Renal cortical epithelial cell (primary cell): Measurements from ENCODE around the gene SLC7A10. TPM values are rescaled to one million over a fixed set of nuclear protein-coding genes. Genes with fewer than 3 reads are reported as not detected.
"Not testable (repeated sequence)": the region's sequence is repeated elsewhere in the genome, so short reads cannot be mapped to it uniquely, and the experiment has no call there.

ENCODE experiments used
- DNase-seq: peaks from one replicate; pipeline ENCODE4 v3.0.0-alpha.2; 2011; ENCODE audit warnings: low read depth
- total RNA-seq: library from RNA; depleted of rRNA; stranded (reverse); fragments of >200 nt; gene quantifications from 2 replicates; pipeline ENCODE4 v1.2.3, GENCODE V29; 2014

Gene SLC7A10
- total RNA-seq, 1 donor from 2014 or later = not detected

DNA sequence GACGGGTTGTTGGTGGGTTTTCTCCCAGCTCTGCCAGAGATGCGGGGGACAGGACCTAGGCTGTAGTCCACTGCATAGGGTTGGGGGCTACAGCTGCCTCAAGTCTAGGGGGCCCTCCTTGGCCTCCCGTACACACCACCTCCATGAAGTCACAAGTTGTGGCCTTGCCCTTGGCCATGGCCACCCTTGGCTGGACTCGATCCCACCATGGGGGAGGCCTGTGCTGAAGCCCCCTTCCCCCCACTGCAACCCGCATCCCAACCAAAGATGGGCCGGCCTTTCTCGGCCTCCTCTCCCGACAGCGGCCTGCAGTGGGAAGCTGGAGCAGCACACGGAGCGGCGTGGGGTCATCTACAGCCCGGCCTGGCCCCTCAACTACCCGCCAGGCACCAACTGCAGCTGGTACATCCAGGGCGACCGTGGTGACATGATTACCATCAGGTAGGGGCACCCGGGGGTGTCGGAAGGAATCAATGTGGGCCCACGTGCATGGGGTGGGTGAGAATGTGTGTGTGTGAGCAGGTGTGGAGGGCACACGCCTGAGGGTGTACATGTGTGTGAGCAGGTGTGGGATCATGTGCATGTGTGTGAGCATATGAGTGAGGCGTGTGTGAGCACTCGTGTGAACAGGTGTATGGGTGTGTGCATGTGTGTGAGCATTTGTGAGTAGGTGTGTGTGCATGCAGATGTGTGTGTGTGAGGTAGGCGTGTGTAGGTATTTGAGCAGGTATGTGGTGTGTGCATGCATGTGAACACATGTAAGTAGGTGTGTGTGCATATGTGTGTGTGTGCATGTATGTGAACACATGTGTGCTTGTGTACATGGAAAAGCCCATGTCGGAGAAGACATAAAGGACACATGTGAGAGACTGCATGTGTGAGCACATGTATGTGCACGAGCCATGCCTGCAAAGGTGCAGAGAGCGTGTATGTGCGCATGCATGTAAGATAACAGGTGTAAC is 22.8 kb downstream of the SLC7A10 start:
- DNase-seq = no peak

DNA sequence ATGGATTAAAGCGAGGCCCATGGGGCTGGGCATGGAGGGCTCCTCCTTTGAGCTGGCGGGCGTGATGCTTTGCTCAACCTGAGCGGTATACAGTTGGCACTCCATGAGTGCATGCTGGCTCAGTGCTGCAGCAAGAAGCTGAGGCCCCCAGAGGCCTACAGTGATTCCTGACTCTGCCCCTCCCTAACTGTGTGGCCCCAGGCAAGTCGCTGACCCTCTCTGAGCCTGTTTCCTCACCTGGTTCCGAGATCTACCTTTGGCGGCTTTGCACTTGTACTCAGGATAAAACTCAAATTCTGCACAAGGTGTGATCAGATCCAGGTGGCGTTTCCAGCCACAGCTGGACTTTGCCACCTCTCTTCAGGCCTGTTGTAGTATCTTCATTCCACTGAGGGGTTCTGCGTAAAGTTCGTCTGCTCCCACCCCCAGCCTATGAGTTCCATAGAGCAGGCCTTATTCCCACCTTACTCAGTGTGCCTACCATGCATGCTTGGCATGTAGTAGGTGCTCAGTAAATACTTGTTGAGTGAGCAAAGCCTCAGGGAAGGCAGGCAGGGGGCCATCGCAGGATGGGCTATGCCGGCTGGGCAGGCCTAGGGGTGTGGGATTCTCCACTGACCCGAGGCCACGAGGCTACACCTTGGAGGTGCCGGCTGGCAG is 23.6 kb downstream of the SLC7A10 start:
- no peak for DNase-seq

DNA sequence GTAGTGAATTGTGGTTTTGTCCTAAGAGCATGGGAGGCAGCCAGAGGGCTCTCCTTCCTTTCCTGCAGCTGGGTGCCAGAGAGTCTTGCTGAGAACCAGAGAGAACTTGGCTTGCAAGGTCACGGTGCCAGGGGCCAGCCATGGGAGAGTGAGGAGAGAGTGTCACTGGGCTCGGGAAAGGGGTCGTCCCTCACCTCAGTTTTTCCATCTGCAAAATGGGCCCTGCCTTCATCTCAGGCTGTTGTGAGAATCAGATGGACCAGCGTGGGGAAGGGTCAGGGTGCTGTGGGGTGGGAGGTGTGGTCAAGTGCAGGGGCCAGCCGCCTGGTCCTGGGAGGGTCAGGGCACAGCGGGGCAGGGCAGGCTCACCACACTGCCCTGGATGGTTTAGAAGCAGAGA is 24.2 kb downstream of the SLC7A10 start:
- no peak for DNase-seq

DNA sequence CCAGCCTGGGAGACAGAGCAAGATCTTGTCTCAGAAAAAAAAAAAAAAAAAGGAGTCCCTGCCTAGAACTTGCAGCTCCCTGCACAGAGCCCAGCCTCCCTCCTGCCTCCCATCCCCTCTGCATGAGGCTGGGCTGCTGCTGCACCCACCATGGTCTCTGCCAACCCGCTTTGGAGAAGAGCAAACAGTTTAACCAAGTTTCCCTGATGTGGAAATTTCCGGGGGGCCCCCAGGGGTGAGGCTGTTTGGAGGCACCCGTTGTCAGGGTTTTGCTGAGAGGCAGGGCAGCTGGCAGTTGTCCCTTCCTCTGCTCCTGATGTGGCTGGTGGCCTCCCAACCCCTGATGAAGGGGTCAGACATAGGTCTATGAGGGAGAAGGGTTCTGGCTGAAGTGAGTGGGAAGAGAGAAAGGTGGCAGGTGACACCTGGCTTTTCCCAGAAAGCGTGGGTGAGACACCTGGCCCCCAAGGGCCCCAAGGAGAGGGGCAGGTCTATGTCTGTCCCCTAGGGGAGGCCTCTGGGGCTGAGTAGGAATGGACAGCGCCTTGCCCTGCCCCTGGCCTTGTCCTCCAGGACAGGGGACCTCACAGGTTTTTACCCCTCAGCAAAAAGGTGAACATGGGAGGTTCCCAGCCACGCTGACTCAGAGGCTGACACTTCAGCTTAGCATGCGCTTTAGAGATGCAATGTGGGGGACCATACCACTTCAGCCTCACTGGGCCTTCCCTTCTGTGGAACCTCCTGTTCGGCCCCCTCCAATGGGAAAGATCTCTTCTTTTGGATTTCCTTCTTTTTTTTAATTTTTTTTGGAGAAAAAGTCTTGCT is 26.0 kb downstream of the SLC7A10 start:
- no peak for DNase-seq

DNA sequence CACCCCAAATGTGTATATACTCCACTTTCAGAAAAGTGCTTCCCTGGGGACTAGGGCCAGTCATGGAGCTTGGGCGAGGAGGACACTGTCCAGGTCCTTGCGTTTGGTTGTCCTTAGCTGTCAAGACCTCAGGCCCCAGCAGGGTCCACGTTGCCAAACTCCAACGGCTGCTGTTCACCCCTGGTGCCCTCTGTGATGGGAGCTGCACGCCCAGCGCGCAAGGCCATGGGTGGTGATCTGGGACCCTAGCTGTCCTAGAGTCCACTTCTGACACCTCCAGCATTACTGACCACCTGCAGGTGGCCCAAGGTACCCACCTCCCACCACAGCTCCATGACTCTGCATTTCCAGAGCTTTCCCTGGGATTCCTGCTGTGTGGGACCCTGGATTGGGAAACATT is 27.5 kb downstream of the SLC7A10 start:
- DNase-seq = no peak

DNA sequence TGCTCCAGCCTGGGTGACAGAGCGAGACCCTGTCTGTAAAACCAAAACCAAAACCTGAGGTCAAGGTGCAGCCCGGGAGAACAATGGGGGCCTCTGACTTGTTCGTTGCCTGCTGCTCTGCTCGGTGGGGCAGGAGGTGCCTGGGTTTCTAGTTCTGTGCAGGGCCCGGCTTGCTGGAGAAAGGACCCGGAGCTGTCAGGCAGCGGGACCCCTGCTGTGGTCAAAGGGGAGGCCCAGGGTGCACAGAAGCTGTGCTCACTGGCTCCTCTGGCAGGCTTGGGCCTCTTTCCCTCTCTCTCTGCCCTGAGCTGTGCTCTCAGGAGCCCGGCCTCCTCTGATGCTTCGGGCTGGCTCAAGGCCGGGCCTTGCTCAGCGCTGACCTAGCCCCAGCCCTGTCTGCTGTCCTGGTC is 28.1 kb downstream of the SLC7A10 start:
- no peak for DNase-seq

GRCh38 chr19:33196446-33197193 is 29.0 kb downstream of the SLC7A10 start:
- no peak for DNase-seq

GRCh38 chr19:33195645-33196347 is 29.9 kb downstream of the SLC7A10 start:
- no peak for DNase-seq

- DNase-seq = no peak
Observed at GRCh38 chr19:33194886-33195644, 30.6 kb downstream of the SLC7A10 start.

GRCh38 chr19:33194532-33194885 is 31.1 kb downstream of the SLC7A10 start:
- DNase-seq = no peak

DNA sequence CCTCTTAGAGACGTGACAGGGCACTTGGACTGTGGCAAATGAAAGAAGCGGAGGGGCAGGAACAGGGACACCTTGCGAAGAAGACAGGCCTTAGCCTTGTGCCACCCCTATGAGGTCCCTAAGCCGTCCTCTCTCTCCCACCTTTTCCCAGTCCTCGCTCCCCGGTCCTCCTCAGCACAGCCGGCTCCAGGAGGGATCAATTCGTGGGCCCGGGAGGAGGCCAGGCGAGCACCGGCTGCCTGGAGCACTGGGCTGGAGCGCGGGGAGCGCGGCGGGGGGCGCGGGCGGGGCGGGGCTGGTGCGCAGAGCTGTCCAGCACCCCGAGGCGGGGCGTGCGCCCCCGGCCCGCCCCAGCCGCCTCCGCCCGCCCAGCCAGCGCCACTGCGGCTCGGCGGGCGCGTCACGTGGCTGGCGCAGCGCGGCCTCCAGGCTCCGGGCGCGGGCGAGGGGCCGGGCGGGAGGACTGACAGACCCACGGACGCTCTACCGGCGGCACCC is 31.7 kb downstream of the SLC7A10 start, which contains the start of gene LRP3:
LRP3 (plus strand) TSS at position 466 of the 498 bp plus-strand sequence. CDS start 456 bp downstream, outside the sequence.
- no peak for DNase-seq

DNA sequence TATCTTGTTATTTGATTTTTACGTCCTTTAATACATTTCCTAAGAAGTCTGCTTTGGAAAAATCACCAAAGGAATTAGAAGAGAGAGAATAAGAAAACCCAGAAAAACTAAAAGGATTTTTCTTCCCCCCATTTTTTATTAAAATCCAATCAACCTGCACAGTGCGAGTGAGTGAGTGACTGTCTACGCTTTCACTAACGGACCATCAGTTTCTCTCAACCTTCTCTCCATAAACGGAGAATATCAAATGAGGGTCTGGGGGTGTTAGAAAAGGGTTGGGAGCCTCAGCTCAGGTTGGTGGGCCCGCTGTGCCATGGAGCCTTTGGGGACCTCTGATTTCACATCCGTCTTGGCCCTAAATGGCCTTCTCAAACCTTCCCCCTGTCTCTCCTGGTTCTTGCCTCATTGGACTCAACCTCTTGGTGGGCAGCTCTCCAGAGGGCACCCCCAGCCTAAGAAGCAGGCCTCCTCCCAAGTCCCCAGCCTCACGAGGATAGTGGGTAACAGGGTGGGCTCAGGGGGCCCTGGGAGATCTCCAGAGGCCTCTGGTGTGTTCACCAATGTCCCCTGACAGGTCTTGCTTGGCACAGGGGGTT is 32.3 kb downstream of the SLC7A10 start:
- DNase-seq = no peak

DNA sequence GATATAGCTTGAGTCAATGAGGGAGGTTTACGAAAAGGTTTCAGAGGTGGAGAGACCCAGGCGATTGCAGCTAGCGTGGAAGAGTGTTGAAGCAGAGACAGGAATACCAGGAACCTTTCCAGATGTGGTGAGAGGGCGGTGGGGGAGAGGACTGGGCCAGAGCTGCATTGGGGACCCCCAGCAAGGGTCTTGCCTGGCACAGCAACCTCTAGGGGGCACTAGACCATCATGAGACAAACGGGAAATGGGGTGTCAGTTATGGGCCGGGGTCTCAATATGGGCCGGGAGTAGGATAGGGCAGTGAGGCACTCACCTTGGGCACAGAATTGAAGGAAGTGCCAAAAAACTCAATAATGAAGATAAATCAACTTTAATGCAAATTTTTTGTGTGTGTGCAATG is 33.6 kb downstream of the SLC7A10 start:
- DNase-seq = no peak

DNA sequence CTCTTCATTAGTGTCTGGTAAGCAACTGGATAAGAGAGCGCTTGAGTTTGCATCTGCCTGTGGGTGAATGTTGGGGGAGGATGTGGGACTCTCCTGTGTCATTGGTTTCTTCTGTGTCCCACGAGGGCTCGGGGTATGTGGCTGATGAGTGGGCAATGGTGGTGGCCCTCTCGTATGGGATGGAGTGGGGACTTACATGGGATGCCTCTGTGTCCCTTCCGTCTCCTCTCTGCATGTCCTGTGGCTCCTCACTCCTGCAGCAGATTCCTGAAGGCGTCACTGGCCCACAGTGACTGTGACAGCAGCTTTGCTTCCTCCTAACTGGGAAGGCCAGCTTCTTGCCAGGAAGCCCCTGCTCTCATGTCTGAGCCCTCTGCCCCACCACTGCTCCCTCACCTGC is 34.1 kb downstream of the SLC7A10 start:
- DNase-seq = no peak

- not testable (repeated sequence) for DNase-seq
Observed at GRCh38 chr19:33191092-33191491, 34.6 kb downstream of the SLC7A10 start.

GRCh38 chr19:33189453-33189852 is 36.2 kb downstream of the SLC7A10 start:
- no peak for DNase-seq

- no peak for DNase-seq
Observed at GRCh38 chr19:33187183-33187540, 38.5 kb downstream of the SLC7A10 start.

GRCh38 chr19:33186431-33187182 is 39.0 kb downstream of the SLC7A10 start:
- DNase-seq = no peak
